DND-41 (cell line): ENCODE results near the gene ETFRF1.

ENCODE experiments used
- CTCF ChIP-seq: IDR thresholded peaks from 2 replicates; pipeline ENCODE4 v1.5.1; 2012; ENCODE audit warnings: borderline replicate concordance, low read length, moderate library complexity, mild to moderate bottlenecking; ENCODE audit not compliant: poor library complexity, severe bottlenecking; ENCODE audit errors: extremely low read depth
- EZH2 ChIP-seq: IDR thresholded peaks from 3 replicates; pipeline ENCODE4 v1.6.1; 2012; ENCODE audit warnings: borderline replicate concordance, low read depth, mild to moderate bottlenecking, moderate library complexity, low read length, inconsistent platforms; ENCODE audit not compliant: severe bottlenecking

- no peak for TF ChIP-seq CTCF
- no peak for TF ChIP-seq EZH2
These were observed 56.7 kb downstream of the ETFRF1 start for GRCh38 chr12:25251769-25252168.
